GM12873 (cell line): ENCODE data around the gene SENP3.

Experiments used
- TF ChIP-seq, protein P1 (sequence below): IDR thresholded peaks from 2 replicates; pipeline ENCODE4 v1.5.1; 2012; ENCODE audit warnings: low read depth, mild to moderate bottlenecking, moderate library complexity, low read length, control low read depth; ENCODE audit not compliant: insufficient read depth; ENCODE audit errors: missing control alignments

Gene SENP3

DNA sequence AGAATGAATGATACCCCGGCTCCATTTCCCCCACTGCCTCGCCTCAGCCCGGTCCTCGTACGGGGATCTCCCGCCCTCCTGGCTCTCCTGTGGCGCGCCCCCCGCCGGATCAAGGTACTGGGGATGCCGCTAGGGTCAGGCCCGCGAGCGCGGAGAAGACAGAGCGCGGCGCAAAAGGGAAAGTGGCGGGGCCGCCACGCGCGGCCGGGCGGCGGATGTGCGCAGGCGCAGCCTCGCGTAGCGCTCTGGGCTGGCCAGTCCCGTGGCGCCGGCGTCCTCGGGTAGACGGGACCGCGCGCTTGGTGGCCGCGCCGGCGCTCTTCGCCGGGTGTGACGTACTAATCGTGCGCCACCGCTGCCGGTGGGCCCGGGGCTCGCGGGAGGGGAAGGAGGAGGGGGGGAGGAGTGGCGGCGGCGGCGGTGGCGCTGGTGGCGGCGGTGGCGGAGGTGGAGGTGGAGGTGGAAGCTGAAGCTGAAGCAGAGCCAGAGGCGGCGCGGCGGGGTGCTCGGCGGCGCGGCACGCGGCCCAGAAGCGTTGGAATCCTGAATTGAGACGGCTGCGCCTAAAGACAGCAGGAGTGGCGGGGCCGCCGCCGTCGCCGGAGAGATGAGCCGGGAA lies at the start of gene SENP3:
SENP3 (plus strand) TSS at position 331 of the 619 bp plus-strand sequence. CDS start 1,158 bp downstream, outside the sequence.
- TF ChIP-seq, protein P1, sequence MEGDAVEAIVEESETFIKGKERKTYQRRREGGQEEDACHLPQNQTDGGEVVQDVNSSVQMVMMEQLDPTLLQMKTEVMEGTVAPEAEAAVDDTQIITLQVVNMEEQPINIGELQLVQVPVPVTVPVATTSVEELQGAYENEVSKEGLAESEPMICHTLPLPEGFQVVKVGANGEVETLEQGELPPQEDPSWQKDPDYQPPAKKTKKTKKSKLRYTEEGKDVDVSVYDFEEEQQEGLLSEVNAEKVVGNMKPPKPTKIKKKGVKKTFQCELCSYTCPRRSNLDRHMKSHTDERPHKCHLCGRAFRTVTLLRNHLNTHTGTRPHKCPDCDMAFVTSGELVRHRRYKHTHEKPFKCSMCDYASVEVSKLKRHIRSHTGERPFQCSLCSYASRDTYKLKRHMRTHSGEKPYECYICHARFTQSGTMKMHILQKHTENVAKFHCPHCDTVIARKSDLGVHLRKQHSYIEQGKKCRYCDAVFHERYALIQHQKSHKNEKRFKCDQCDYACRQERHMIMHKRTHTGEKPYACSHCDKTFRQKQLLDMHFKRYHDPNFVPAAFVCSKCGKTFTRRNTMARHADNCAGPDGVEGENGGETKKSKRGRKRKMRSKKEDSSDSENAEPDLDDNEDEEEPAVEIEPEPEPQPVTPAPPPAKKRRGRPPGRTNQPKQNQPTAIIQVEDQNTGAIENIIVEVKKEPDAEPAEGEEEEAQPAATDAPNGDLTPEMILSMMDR = no peak

DNA sequence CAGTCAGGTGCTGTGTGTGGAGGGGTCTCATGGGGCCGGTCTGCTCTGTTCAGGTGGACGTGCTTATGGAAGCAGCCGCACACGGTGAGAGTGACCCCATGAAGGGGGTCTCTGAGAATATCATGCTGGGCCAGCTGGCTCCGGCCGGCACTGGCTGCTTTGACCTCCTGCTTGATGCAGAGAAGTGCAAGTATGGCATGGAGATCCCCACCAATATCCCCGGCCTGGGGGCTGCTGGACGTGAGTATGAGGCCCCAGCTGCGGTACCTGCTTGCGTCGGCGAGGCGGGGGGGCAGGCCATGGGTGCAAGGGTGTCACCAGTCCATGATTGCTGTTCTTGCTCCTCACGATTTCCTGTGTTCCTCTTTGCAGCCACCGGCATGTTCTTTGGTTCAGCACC lies 49.6 kb upstream of the SENP3 start:
- TF ChIP-seq, protein P1 = no peak

DNA sequence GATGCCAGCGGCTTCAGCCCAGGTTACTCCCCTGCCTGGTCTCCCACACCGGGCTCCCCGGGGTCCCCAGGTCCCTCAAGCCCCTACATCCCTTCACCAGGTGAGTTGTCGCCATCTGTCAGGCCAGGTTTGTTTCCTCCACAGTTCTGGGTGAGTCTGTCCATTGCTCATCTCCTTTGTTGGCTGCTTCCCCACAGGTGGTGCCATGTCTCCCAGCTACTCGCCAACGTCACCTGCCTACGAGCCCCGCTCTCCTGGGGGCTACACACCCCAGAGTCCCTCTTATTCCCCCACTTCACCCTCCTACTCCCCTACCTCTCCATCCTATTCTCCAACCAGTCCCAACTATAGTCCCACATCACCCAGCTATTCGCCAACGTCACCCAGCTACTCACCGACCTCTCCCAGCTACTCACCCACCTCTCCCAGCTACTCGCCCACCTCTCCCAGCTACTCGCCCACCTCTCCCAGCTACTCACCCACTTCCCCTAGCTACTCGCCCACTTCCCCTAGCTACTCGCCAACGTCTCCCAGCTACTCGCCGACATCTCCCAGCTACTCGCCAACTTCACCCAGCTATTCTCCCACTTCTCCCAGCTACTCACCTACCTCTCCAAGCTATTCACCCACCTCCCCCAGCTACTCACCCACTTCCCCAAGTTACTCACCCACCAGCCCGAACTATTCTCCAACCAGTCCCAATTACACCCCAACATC lies 48.7 kb upstream of the SENP3 start:
- TF ChIP-seq, protein P1 = no peak

DNA sequence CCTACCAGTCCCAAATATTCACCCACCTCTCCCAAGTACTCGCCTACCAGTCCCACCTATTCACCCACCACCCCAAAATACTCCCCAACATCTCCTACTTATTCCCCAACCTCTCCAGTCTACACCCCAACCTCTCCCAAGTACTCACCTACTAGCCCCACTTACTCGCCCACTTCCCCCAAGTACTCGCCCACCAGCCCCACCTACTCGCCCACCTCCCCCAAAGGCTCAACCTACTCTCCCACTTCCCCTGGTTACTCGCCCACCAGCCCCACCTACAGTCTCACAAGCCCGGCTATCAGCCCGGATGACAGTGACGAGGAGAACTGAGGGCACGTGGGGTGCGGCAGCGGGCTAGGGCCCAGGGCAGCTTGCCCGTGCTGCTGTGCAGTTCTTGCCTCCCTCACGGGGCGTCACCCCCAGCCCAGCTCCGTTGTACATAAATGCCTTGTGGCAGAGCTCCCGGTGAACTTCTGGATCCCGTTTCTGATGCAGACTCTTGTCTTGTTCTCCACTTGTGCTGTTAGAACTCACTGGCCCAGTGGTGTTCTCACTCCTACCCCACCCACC lies 47.8 kb upstream of the SENP3 start:
- TF ChIP-seq, protein P1 = no peak

DNA sequence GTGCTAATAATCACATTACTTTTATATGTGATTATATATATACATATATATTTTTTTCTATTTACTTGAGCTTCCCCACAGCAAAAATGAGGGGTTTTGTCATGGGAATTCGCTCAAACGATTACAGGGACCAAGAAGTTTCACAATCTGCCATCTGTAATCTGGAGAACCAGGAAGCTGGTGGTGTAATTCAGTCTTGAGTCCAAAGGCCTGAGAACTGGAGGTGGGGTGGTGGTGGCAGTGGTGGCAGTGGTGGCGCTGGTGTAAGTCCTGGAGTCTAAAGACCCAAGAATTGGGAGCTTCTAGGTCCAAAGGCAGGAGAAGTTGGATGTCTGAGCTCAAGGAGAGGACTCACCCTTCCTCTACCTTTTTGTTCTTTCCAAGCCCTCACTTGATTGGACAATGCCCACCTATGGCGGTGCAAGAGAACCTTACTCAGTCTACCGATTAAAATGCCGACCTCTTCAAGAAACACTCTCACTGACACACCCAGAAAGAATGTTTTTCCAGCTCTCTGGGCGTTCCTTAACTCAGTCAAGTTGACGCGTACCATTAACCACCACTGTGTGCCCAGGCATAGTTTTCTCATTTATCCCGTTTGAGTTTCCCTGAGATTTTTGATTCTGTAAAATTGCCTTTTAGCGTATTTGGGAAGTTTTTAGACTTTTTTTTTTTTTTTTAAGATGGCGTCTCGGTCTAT lies 45.7 kb upstream of the SENP3 start:
- TF ChIP-seq, protein P1 = no peak

DNA sequence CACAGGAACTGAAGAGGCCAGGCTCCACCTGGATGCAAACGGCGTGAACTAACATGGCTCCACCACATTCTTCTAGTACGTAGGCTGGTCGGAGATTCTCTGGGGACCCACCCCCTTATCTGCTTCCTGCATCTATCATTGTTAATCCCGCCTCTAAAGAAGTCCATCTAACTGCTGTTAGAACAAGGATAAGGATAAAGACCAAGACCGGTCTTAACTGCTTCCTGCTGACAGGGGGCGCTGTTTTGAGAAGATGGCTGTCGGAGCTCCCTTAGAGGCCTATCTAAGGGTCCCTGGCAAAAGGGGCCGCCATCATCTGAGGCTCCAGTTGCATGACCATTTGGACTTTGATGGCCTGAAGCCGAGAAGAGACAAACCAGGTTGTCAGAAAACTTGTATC lies 38.7 kb upstream of the SENP3 start:
- TF ChIP-seq, protein P1 = peak; percentile 67

DNA sequence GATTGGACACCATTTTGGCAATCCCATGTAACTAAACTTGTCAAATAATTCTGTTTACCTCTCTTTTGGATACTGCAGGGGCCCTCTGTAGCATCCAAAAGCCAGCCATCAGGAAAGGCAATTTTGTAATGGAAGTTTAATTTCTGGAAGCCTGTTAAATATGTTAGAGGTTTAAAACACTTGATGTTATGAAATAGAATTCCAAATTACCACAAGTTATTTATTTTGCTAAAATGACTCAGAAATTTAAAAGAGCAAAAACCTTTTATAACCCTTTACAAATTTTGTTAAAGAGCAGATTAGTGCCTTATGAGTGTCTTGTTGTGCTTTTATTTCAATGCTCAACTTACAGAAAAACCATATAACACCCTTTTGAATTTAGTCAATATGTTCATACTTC lies 32.9 kb upstream of the SENP3 start:
- TF ChIP-seq, protein P1 = no peak
